HG03575 (cell line): ENCODE data around the gene SBF2.
"Not testable (repeated sequence)": the region's sequence is repeated elsewhere in the genome, so short reads cannot be mapped to it uniquely, and the experiment has no call there.

Source experiments
- ATAC-seq: cut with Tn5 transposase; IDR thresholded peaks from one replicate; pipeline ENCODE4 v1.9.1; 2021; ENCODE audit not compliant: unreplicated experiment, insufficient number of reproducible peaks, low FRiP score; ENCODE audit errors: extremely low read depth

Gene SBF2

DNA sequence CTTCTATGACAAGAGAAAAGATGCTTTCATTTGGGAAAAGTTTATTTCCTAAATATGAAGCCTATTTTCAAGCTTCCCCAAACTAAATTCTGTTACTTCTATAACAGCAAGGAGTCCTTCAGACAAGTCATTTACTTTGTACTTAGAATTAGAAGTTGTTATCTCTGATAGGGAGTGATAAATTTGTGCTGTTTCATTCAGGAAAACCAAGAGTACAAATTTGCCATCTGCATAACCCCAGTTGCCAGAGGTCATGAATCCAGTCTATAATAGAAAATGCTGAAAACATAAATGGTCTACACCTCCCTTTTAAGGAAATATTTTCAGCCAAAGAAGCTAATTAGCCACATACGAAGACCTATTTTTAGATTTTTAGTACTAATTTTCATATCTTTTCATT is 61.3 kb downstream of the SBF2 start:
- ATAC-seq, result no peak

DNA sequence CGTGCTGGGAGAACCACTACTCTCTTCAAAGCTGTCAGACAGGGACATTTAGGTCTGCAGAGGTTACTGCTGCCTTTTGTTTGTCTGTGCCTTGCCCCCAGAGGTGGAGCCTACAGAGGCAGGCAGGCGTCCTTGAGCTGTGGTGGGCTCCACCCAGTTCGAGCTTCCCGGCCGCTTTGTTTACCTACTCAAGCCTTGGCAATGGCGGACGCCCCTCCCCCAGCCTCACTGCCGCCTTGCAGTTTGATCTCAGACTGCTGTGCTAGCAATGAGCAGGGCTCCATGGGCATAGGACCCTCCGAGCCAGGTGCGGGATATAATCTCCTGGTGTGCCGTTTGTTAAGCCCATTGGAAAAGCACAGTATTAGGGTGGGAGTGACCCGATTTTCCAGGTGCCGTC is 62.2 kb downstream of the SBF2 start:
- not testable (repeated sequence) for ATAC-seq

DNA sequence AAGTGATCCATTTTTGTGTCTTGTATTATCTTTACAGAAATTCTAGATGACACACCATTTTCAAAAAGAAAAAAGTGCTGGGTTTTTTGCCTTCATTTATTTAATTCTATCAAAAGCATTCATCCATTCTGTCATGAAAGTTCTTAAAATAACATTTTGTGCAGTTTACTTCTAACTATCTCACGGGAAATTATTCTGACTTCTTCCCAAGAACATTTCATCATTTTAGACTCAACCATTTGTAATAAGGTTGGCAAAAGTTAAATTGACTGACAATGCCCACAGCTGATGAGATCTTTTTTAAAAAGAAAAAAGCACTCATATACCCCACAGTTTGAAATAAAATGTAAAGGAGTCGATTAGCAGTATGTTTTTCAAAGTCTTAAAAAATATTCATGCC is 68.5 kb downstream of the SBF2 start:
- ATAC-seq, result no peak

DNA sequence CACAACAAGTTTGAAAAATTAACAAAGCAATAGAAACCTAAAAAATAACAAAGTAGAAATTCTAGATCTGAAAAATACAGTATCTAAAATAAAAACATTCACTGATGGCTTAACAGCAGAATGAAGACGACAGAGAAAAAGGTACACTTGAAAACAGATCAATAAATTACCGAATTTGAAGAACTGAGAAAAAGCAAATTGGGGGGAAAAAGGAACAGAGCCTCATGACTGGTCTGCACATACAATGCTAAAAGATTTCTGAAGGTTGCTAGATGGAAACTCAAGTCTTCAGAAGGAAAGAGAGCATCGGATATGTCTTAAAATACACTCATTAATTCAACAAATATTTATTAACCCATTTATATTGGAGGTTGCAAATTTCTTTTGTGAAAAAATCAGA is 71.6 kb downstream of the SBF2 start:
- no peak for ATAC-seq

DNA sequence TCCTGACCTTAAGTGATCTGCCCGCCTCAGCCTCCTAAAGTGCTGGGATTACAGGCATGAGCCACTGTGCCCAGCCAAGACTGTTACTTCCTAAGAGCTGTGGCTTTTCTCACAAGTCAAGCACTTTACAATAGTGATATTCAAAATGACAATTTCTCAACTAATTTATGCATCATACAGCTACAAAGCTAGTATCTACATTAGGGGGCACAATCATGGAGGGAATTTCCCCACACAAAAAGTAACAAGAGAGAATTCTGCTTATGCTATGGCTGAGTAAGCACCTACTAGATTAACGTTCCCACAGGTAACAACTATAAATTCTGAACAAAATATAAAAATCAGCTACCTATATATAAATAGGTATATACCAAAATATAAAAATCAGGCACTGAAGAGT is 72.7 kb downstream of the SBF2 start:
- no peak for ATAC-seq

DNA sequence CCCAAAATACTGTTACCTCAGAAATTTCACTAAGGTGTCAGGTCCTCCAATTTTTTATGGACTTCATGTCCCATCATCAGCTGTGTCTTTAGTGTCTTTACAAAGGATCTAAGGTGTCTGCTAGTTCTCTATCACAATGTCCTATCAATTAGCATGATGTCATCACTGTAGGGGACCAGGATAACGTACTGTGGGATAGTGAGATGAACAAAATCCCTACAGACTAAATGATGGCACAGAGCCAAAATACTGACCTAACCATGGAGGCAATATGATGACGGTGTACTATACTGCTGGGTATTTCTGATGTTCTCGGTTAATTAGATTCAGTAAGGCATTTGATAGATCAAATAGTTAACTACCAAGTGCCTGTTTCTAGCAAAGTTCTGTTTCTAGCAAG is 82.5 kb downstream of the SBF2 start:
- ATAC-seq, result no peak

DNA sequence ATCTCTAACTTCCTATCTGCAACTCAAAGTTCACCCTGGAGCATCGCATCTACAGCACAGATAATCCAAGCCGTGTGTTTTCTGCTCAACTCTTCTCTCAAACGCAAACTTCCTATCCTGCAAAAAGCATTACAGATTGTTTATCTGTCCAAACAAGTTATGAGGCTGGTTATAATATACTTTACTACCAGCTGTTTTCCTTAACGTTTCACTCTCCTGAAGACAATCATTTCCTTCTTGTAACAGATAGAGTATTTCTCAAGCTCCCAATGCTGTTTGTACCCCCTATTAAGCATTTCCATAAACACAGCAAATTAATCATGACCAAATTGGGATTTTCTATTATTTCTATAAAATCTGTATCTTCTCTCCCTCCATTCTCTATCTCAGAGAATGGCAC is 84.7 kb downstream of the SBF2 start:
- no peak for ATAC-seq

DNA sequence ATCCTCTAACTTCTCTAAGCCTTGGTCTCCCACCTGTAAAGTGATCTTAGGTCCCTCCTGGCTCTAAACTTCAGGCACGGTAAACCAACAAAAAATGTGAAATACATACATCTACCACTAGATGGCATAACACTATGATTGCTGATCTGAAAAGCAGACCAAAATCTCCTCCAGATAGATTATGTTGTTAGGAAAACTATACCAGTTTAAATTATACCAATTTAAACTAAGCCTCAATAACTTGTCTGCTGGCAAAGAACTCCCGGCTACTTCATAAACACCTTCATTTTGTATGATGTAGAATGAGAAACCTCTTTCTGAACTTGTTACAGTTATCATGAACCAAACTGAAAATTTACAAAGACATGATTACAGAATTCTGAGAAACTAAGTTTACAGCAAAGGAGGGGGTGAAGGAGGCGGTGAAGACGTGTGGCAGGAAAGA is 85.9 kb downstream of the SBF2 start:
- ATAC-seq, result no peak

DNA sequence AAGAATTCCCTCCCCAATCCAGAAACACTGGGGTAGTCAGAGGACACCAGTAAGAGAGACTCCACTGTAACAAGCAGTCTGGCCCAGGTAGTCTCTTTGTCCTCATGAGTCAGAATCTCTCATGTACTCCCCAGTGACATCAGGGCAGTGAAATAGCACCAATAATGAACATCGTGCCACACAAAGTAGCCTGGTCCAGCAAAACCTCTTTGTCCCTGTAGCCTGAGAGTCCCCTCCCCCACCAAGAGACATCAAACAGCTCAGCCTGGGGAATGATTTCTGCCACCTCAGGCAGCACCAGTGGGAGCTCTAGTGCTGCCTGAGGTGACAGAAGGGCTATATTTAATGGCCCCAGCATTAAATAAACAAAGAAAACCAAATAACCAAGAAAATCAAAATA is 88.1 kb downstream of the SBF2 start:
- ATAC-seq, result no peak

DNA sequence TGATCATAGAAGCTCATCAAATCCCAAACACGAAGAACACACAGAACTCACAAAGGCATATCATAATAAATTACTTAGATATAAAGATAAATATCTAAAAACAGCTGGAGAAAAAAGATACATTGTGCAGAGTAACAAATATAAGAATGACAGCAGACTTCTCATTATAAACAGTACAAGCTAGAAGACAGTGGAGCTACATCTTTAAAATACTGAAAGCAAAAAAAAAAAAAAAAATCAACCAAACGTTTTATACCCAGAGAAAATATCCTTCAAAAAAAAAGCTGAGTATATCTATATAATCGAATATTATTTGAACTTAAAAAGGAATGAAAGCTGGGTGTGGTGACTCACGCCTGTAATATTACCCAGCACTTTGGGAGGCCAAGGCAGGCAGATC is 90.0 kb downstream of the SBF2 start:
- ATAC-seq, result no peak

DNA sequence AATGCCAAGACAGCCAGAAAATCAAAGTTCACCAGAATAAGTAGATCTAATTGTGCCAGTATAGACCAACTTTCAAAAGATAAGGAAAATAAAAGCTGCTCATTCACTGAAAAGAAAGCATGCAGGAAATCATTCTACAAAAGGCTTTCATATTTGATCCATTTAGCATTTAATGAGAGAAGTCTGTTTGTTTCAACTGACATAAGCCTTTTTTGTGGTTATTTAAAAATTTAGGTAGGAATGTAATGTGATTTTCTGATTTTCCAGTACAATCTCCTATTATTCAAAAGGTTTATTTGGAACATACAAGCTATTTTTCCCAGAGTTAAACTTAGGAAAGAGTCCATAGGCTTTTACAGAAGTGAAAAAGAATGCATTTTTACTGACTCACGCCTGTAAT is 92.7 kb downstream of the SBF2 start:
- no peak for ATAC-seq

DNA sequence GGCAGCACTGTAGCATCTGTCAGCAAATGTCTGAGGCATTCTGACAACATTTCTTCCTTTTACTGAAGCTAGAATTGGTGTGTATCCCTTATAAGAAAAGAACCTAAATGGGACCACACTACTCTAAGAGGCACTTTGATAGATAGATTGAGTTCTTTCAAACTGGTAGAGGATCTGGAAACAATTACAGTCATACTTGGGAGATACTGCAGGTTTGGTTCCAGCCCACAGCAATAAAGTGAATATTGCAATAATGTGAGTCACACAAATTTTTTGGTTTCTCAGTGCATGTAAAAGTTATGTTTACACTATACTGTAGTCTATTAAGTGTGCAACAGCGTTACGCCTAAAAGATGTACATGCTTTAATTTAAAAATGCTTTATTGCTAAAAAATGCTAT is 96.9 kb downstream of the SBF2 start:
- ATAC-seq, result no peak

DNA sequence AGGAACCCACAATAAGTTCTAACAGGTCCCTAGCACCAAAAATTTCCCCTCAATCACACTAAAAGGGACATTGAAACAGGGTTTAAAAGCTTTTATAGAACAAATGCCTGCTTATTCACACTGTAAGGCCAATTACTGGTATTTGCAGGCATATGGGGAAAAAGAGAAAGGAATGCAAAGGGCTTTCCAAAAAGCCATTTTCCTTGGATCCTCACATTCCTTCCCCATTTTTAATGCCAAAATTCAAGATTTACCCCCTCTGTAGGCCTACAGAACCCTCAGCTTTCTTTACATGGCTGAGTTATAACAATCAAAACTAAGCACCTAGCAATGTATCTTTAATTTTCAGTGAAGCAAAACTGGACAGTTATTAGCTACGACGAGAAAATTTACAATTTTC is 102.0 kb downstream of the SBF2 start:
- no peak for ATAC-seq

DNA sequence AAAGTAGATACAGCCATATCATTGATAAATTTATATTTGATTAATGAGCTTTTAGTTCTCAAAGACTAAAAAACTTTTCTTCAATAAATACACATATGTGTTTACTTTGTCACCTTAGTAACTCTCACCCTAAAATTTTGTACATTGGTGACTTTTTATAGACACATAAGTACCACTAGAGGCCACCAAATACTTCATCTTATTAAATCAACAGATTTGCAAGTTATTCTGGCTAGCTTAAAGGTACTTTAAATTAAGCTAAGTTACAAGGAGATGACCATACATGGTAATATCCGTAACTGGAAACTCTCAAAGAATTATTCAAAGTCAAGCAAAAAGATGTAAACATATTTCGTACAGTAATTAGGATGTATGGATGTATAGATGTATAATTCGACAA is 112.2 kb downstream of the SBF2 start:
- no peak for ATAC-seq

DNA sequence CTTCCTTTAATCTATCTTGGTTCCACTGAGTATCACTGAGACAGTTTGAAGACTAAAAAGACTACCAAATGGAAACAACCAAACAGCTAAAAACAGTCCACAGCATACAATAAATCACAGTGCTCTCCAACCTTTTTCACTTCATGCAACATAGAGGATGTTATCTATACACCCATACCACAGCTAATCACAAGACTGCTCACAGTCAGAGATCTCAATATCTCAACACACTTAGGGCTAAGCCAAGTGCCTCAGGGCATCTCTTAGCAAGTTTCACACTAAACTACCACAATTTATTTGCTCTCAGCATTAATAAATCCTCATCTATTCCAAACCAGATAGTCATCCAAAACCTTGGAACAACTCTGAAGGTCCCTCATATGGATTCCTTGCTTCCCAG is 129.4 kb downstream of the SBF2 start:
- ATAC-seq, result no peak

DNA sequence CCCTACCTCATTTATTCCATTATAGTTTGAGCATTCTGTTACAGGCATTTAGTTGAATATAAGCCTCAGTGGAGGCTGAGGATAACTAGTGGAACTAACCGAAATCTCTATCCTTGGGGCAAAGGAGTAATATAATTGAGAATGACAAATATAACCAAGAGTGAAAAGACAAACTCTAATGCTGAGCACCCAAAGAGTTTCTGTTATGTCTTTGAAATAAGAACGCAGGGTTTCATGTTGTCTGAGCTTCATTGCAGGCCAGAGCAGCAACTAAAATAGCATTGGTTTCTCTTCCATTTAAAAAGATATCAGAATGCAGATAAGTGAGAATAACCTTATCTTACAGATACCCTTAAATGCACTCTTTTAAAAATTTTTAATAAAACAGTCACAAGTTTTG is 131.8 kb downstream of the SBF2 start:
- no peak for ATAC-seq

DNA sequence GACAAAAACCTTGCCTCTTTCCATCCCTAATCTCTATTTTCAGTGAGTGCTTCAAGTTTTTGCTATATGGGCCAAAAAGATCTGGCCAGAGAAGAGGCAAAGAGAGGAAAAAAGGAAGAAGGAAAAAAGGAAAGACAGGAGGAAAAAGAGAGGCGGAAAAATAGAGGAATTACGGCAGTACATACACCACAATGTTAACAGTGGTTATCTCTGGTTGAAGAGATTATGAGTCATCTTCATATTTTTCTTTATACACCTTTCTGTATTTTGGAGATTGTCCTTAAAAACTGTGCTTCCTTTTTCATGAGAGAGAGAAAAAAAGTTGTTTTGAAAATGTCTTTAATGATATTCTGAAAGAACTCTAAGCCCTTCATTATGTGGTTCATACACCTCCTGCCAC is 133.7 kb downstream of the SBF2 start:
- ATAC-seq, result no peak

DNA sequence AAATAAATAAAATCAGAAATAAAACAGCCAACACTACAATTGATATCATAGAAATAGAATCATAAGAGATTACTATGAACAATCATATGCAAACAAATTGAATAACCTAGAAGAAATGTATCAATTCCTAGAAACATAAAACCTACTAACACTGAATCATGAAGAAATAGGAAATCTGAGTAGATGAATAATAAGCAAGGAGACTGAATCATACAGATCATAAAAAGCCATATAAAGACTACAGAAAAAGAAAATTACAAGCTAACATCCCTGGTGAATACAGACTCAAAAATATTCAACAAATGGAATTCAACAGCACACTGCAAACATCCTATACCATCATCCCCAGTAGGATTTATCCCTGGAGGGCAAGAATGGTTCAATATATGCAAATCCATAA is 135.6 kb downstream of the SBF2 start:
- no peak for ATAC-seq

DNA sequence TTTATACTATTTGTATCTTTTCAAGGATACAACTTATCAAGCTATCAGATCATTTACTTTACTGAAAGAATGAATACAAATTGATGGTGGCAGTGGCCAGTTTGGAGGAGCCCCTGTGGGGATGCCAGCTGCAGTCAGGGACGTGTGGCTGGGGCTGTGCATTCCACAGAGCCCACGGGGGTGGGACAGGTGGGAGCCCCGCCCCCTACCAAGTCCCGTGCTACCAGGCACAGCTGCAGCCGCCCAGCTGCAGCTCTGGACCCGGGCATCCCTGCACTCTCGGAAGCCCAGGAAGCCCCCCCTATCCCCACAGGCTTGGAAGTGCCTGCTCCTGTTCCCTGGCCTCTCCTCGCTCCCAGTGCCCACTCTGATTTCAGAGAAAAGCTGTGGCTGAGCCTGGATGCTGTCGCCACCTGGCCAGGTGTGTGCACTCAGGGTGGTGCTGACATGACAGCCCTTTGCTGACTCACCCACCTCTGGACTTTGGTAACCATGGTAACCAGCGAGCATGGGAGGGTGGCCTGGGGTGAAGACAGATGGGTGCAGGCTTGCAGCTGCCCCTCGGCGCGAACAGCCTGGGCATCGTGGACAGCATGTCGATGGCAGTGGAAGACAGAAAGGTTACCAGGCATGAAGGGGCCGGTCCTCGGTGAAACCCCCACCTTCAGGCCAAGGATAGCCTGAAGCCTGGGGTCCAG is 138.1 kb downstream of the SBF2 start:
- no peak for ATAC-seq

DNA sequence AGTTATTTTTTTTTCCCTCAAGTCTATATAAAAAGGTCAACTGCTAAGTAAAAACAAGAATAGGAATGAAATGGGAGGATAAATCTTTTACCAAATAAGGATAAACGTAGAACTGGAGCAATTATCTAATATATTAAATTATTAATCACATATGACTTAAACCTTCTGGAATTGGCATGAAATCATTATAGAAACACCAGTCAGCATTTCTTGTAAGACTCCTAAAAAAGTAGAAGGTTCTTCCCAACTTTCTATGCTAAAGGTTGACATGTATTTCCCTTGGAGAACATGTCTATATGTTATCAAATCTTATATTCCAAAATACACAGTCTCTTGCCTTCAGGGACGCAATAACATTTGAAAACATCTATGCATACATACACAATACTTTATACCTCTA is 143.2 kb downstream of the SBF2 start:
- no peak for ATAC-seq

DNA sequence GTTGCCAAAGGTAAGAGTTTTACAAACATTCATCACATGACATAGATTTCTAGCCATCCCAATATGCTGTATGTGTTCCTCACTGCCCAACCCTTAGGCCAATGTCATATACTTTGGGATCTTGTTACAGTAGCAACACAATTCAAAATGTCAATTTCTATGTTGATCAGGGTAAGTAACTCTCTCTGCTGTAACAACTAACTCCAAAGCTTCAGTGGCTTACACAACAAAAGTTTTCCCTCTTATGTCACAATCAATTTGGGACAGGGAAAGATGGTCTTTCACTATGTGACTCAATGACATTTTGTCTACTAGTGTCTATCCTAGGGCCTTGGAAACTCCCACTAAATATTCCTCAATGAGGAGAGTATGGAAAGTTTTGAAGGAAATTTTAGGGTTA is 144.5 kb downstream of the SBF2 start:
- no peak for ATAC-seq
